Panc1 (cell line): ENCODE measurements around the gene TMC5.

Source experiments
- POLR2AphosphoS5 ChIP-seq: IDR thresholded peaks from 2 replicates; pipeline ENCODE4 v1.6.1; 2012; ENCODE audit warnings: mild to moderate bottlenecking, low read depth, low read length, moderate library complexity
- TF ChIP-seq, protein P1 (sequence below): fragments of 450-650 bp; IDR thresholded peaks from 2 replicates; pipeline ENCODE4 v1.5.1; 2017; ENCODE audit warnings: mild to moderate bottlenecking

DNA sequence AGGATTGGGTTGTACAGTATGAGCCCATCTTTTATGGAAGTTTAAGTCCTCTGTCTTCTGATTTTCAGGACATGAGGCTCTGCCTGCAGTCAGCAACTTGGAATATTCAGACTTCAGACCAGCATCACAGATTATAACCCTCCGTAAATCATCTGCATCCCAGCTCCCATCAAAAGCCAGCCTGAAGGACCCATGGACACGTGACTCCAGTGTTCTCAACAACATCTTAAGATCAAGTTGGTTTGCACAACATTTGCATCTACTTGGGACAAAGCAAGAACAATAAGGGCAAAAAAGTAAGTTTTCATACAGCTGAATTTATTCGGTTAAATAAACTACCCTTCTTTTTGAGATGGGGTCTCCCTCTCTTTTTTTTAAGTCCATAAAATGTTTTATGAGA, 12.7 kb downstream of the TMC5 start:
- TF ChIP-seq, protein P1, sequence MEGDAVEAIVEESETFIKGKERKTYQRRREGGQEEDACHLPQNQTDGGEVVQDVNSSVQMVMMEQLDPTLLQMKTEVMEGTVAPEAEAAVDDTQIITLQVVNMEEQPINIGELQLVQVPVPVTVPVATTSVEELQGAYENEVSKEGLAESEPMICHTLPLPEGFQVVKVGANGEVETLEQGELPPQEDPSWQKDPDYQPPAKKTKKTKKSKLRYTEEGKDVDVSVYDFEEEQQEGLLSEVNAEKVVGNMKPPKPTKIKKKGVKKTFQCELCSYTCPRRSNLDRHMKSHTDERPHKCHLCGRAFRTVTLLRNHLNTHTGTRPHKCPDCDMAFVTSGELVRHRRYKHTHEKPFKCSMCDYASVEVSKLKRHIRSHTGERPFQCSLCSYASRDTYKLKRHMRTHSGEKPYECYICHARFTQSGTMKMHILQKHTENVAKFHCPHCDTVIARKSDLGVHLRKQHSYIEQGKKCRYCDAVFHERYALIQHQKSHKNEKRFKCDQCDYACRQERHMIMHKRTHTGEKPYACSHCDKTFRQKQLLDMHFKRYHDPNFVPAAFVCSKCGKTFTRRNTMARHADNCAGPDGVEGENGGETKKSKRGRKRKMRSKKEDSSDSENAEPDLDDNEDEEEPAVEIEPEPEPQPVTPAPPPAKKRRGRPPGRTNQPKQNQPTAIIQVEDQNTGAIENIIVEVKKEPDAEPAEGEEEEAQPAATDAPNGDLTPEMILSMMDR: no peak
- no peak for TF ChIP-seq POLR2AphosphoS5
